Astrocyte (in vitro differentiated cells and primary cell): ENCODE results near the gene MYO5A. TPM values are rescaled to one million over a fixed set of nuclear protein-coding genes. Genes with fewer than 3 reads are reported as not detected.

Source experiments
- DNase-seq: peaks from one replicate; pipeline ENCODE4 v3.0.0-alpha.2; 2010; ENCODE audit warnings: low read depth
- FAIRE-seq: peaks from 2 replicates; lab custom pipeline; 2011; peaks lifted over from hg19 to GRCh38; lab: Jason Lieb, UNC
- H2AFZ ChIP-seq: 2 replicates; pipeline ENCODE4 v1.6.0; 2012; ENCODE audit warnings: low read depth, low read length, inconsistent platforms
- H3K27ac ChIP-seq: 2 replicates; pipeline ENCODE4 v1.5.1; 2011; ENCODE audit warnings: low read depth, low read length, inconsistent platforms
- H3K27me3 ChIP-seq: 2 replicates; pipeline ENCODE4 v1.6.0; 2011; ENCODE audit warnings: low read length, inconsistent platforms; ENCODE audit not compliant: insufficient read depth
- H3K36me3 ChIP-seq: 2 replicates; pipeline ENCODE4 v1.5.1; 2011; ENCODE audit warnings: low read length, inconsistent platforms; ENCODE audit not compliant: insufficient read depth
- H3K4me1 ChIP-seq: 2 replicates; pipeline ENCODE4 v1.5.1; 2011; ENCODE audit warnings: low read length, inconsistent platforms; ENCODE audit not compliant: insufficient read depth
- H3K4me2 ChIP-seq: 2 replicates; pipeline ENCODE4 v1.6.0; 2012; ENCODE audit warnings: low read length, inconsistent platforms
- H3K4me3 ChIP-seq: 2 replicates; pipeline ENCODE4 v1.5.1; 2011; ENCODE audit warnings: low read depth, mild to moderate bottlenecking, low read length, inconsistent platforms; ENCODE audit not compliant: insufficient read depth
- H3K79me2 ChIP-seq: 2 replicates; pipeline ENCODE4 v1.6.0; 2012; ENCODE audit warnings: mild to moderate bottlenecking, low read length, inconsistent platforms; ENCODE audit not compliant: insufficient read depth
- H3K9ac ChIP-seq: 2 replicates; pipeline ENCODE4 v1.6.0; 2012; ENCODE audit warnings: mild to moderate bottlenecking, low read length, inconsistent platforms
- H3K9me3 ChIP-seq: 2 replicates; pipeline ENCODE4 v1.5.1; 2012; ENCODE audit warnings: low read depth, mild to moderate bottlenecking, low read length, inconsistent platforms; ENCODE audit not compliant: insufficient read depth
- H4K20me1 ChIP-seq: 2 replicates; pipeline ENCODE4 v1.6.0; 2012; ENCODE audit warnings: low read length, inconsistent platforms; ENCODE audit not compliant: insufficient read depth
- H3K27ac Mint-ChIP-seq: one replicate; pipeline ENCODE4 v1.8.0; 2021; ENCODE audit warnings: mild to moderate bottlenecking, mixed read lengths; ENCODE audit not compliant: unreplicated experiment
- H3K27me3 Mint-ChIP-seq: one replicate; pipeline ENCODE4 v1.8.0; 2021; ENCODE audit warnings: low read depth, mixed read lengths; ENCODE audit not compliant: unreplicated experiment
- H3K36me3 Mint-ChIP-seq: one replicate; pipeline ENCODE4 v1.8.0; 2021; ENCODE audit warnings: low read depth, mixed read lengths; ENCODE audit not compliant: unreplicated experiment
- H3K4me1 Mint-ChIP-seq: one replicate; pipeline ENCODE4 v1.8.0; 2021; ENCODE audit warnings: low read depth, mixed read lengths; ENCODE audit not compliant: unreplicated experiment
- H3K4me3 Mint-ChIP-seq: one replicate; pipeline ENCODE4 v1.8.0; 2021; ENCODE audit warnings: mild to moderate bottlenecking, moderate library complexity, mixed read lengths; ENCODE audit not compliant: unreplicated experiment
- H3K9me3 Mint-ChIP-seq: one replicate; pipeline ENCODE4 v1.8.0; 2021; ENCODE audit warnings: mild to moderate bottlenecking, mixed read lengths; ENCODE audit not compliant: unreplicated experiment
- EZH2 ChIP-seq: IDR thresholded peaks from 2 replicates; pipeline ENCODE4 v1.6.1; 2012; ENCODE audit warnings: mild to moderate bottlenecking, low read length, inconsistent platforms; ENCODE audit not compliant: insufficient read depth
- total RNA-seq: library from RNA; stranded (reverse); gene quantifications from 2 replicates; pipeline ENCODE4 v1.2.1, GENCODE V29; 2021
- TF ChIP-seq, protein P1 (sequence below): IDR thresholded peaks from 2 replicates; pipeline ENCODE4 v1.5.1; 2011; ENCODE audit warnings: low read depth, mild to moderate bottlenecking, inconsistent platforms, low read length, moderate library complexity; ENCODE audit not compliant: insufficient read depth

The MYO5A gene
- total RNA-seq, 1 donor from 2014 or later = 47.6 TPM

DNA sequence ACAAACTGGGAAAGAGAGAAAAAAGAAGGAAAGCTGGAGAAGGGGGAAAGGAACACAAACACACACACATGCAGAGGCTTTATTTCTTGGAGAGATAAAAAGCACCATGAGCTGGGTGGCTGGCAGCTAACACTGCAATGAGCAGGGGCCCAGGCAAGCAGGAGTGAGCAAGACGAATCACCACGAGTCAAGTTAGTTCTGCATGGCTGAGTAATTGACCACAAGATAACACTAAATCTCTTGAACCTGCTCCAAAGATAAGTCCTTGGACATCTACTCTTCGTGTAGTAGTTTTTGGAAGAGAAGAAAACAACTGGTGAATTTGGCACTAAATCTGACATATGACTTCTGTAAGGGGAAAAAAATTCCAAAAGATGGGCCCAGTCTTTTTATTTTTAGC is 100.9 kb downstream of the MYO5A start:
- peak; percentile 75 for FAIRE-seq

DNA sequence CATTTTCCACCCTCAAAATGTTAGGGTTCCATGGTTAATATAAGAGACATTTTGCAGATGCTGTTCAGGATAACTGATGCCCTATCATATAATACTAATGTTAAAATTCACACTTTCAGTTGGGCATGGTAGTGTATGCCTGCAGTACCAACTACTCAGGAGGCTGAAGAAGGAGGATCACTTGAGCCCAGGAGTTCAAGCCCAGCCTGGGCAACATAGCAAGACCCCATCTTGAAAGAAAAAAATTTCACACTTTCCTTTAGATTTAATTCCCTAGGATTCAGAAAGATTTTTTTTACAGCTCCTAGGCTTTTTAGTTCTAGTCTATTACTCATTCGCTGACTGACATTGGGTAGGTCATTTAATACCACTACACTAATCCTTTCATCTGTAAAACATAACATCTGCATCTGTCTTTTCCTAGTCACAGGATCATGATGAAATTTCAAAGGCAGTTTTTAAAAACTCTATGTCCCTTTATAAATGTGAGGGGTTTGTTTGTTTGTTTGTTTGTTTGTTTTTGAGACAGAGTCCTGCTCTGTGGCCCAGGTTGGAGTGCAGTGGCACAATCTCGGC is 103.7 kb downstream of the MYO5A start:
- no peaks in the 10 kb centered on the region for H3K9me3 ChIP-seq
- H2AFZ ChIP-seq = no peak overlapping the region
- no peak overlapping the region for H3K9ac ChIP-seq
- Mint-ChIP-seq H3K4me1 (peaks cover 15% of the 10 kb centered on the region), H3K27ac (no peak overlapping the region), H3K27me3 (no peaks in the 10 kb centered on the region), H3K4me3 (no peak overlapping the region), H3K9me3 (no peaks in the 10 kb centered on the region), H3K36me3 (peaks cover 11% of the 10 kb centered on the region)
- H3K4me2 ChIP-seq = no peak overlapping the region
- no peaks in the 10 kb centered on the region for H3K27me3 ChIP-seq
- DNase-seq (no peak), FAIRE-seq (no peak)
- H3K27ac ChIP-seq = no peak overlapping the region
- no peak overlapping the region for H3K4me3 ChIP-seq
- no peaks in the 10 kb centered on the region for H3K79me2 ChIP-seq
- H3K4me1 ChIP-seq = peaks cover 5% of the 10 kb centered on the region
- H3K36me3 ChIP-seq = no peaks in the 10 kb centered on the region
- H4K20me1 ChIP-seq = peaks cover 17% of the 10 kb centered on the region
- TF ChIP-seq, protein P1, sequence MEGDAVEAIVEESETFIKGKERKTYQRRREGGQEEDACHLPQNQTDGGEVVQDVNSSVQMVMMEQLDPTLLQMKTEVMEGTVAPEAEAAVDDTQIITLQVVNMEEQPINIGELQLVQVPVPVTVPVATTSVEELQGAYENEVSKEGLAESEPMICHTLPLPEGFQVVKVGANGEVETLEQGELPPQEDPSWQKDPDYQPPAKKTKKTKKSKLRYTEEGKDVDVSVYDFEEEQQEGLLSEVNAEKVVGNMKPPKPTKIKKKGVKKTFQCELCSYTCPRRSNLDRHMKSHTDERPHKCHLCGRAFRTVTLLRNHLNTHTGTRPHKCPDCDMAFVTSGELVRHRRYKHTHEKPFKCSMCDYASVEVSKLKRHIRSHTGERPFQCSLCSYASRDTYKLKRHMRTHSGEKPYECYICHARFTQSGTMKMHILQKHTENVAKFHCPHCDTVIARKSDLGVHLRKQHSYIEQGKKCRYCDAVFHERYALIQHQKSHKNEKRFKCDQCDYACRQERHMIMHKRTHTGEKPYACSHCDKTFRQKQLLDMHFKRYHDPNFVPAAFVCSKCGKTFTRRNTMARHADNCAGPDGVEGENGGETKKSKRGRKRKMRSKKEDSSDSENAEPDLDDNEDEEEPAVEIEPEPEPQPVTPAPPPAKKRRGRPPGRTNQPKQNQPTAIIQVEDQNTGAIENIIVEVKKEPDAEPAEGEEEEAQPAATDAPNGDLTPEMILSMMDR = no peak
- TF ChIP-seq EZH2 = no peak

More for the DNA sequence above, 100.9 kb downstream of the MYO5A start:
- H3K4me1 ChIP-seq = peaks cover 5% of the 10 kb centered on the region
- H3K4me1 Mint-ChIP-seq = peaks cover 9% of the 10 kb centered on the region
- no peak overlapping the region for H3K4me3 ChIP-seq
- peak; percentile 95 for DNase-seq
- H3K4me2 ChIP-seq = peak overlapping the region; percentile 37
- H3K79me2 ChIP-seq = no peaks in the 10 kb centered on the region
- H3K27ac Mint-ChIP-seq = no peak overlapping the region
- H3K36me3 ChIP-seq = no peaks in the 10 kb centered on the region
- no peaks in the 10 kb centered on the region for H3K27me3 Mint-ChIP-seq
- no peaks in the 10 kb centered on the region for H3K9me3 ChIP-seq
- no peaks in the 10 kb centered on the region for H3K27me3 ChIP-seq
- no peak overlapping the region for H2AFZ ChIP-seq
- H4K20me1 ChIP-seq = peaks cover 17% of the 10 kb centered on the region
- H3K9ac ChIP-seq = no peak overlapping the region
- no peak overlapping the region for H3K4me3 Mint-ChIP-seq
- H3K27ac ChIP-seq = no peak overlapping the region
- TF ChIP-seq, protein P1 = no peak
- TF ChIP-seq EZH2 = no peak
- no peaks in the 10 kb centered on the region for H3K9me3 Mint-ChIP-seq
- H3K36me3 Mint-ChIP-seq = peaks cover 4% of the 10 kb centered on the region

DNA sequence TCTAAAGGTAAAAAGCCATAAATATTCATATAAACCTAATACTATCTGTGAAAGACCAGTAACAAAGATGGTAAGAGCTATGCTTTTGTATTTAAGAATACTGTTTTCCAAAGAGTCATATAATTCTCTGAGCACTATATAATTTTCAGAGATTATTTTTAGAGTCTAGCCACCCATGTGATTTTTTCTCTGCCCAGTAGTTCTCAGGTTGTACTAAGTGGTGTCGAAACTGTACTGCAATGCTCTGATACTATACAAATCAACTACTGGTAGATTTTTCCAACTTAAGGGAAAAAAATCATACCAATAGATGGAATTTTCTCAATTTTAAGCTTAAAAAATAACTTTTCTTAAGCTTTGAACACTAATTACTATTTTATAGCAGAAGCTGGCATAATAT is 104.8 kb downstream of the MYO5A start:
- Histone ChIP-seq H2AFZ (no peak overlapping the region), H3K27ac (no peak overlapping the region), H3K4me2 (no peak overlapping the region), H3K9ac (no peak overlapping the region), H3K4me3 (no peak overlapping the region), H3K79me2 (no peaks in the 10 kb centered on the region), H3K27me3 (no peaks in the 10 kb centered on the region), H4K20me1 (peaks cover 15% of the 10 kb centered on the region), H3K4me1 (peaks cover 5% of the 10 kb centered on the region), H3K9me3 (no peaks in the 10 kb centered on the region), H3K36me3 (no peaks in the 10 kb centered on the region)
- FAIRE-seq (no peak), DNase-seq (no peak)
- TF ChIP-seq, protein P1 = no peak
- TF ChIP-seq EZH2 = no peak
- Mint-ChIP-seq H3K9me3 (no peaks in the 10 kb centered on the region), H3K36me3 (peaks cover 10% of the 10 kb centered on the region), H3K27ac (no peak overlapping the region), H3K4me1 (peaks cover 15% of the 10 kb centered on the region), H3K4me3 (no peak overlapping the region), H3K27me3 (no peaks in the 10 kb centered on the region)
